Aorta (tissue), 5 donors: ENCODE data around the gene LCN9. TPM values are rescaled to one million over a fixed set of nuclear protein-coding genes. Genes with fewer than 3 reads are reported as not detected.

Source experiments
- ATAC-seq: fragments of 200-7000 bp; cut with Tn5 transposase; one replicate; pipeline ENCODE4 v1.9.1; 2022; ENCODE audit warnings: moderate library complexity; ENCODE audit not compliant: low FRiP score
- DNase-seq, 2 donors: peaks; one replicate each; pipeline ENCODE4 v3.0.0-alpha.2; 2020
- H3K27ac ChIP-seq, 2 donors: one replicate each; pipeline ENCODE4 v1.5.1; 2013; ENCODE audit warnings: low read length in 2 of 2, mild to moderate bottlenecking in 2 of 2, moderate library complexity in 2 of 2, control low read depth in 1 of 2, inconsistent platforms in 1 of 2, low read depth in 1 of 2
- H3K27me3 ChIP-seq, 2 donors: one replicate each; pipeline ENCODE4 v1.6.1; 2013; ENCODE audit warnings: control low read depth in 1 of 2, low read length in 1 of 2, mild to moderate bottlenecking in 1 of 2, moderate library complexity in 1 of 2; ENCODE audit not compliant: insufficient read depth in 2 of 2, control insufficient read depth in 1 of 2
- H3K36me3 ChIP-seq, 2 donors: one replicate each; pipeline ENCODE4 v1.6.1; 2013; ENCODE audit warnings: control low read depth in 1 of 2, low read length in 1 of 2, mild to moderate bottlenecking in 1 of 2; ENCODE audit not compliant: insufficient read depth in 2 of 2, control insufficient read depth in 1 of 2
- H3K4me1 ChIP-seq, 2 donors: one replicate each; pipeline ENCODE4 v1.6.1; 2013; ENCODE audit warnings: low read length in 2 of 2, control low read depth in 1 of 2, mild to moderate bottlenecking in 1 of 2, moderate library complexity in 1 of 2; ENCODE audit not compliant: insufficient read depth in 2 of 2, control insufficient read depth in 1 of 2
- H3K4me3 ChIP-seq, 2 donors: one replicate each; pipeline ENCODE4 v1.5.1; 2013; ENCODE audit warnings: low read length in 2 of 2, control low read depth in 1 of 2, mild to moderate bottlenecking in 1 of 2
- H3K9me3 ChIP-seq: one replicate; pipeline ENCODE4 v1.6.1; 2013; ENCODE audit warnings: mild to moderate bottlenecking, low read length; ENCODE audit not compliant: control insufficient read depth
- WGBS, 2 donors: extraction: QIAGEN DNeasy Blood & Tissue Kit; methylation state at CpG; one replicate each; pipeline ENCODE4 v1.1.7; 2013; 5-methylcytosine and 5-hydroxymethylcytosine counted together
- intact Hi-C, 2 donors: fragments of 100-400 bp; cut with DNase I; formaldehyde crosslinking; loops; one replicate each; pipeline versions ENCODE4 v1.14.2 to v1.15.0; 2022
- polyA plus RNA-seq, 2 donors: library from polyadenylated mRNA; stranded (reverse); fragments of 200-250 nt; gene quantifications; one replicate each; pipeline ENCODE4 v1.2.3, GENCODE V29; 2013
- total RNA-seq, 2 donors: library from RNA; stranded (reverse); fragmentation: NEBNext Ultra II Directional; extraction: Animal tissue kit (Norgen Biotek cat#: 25700); gene quantifications; one replicate each; pipeline ENCODE4 v1.2.1, GENCODE V29; 2021
- donor health status: healthy with polysubstance abuse.
- donor health status: Bipolar disorder and iron deficiency.
- donor health status: DM: no; HTN: no; CAD: no.
- donor health status: DM: no; HTN: no; CAD: no.
- donor health status: DM: yes; HTN: yes; CAD: no.

Gene LCN9
- total and polyA plus RNA-seq, 4 donors, result not detected

GRCh38 chr9:135674977-135675376 is 11.9 kb downstream of the LCN9 start:
- no peak overlapping the region for H3K27ac ChIP-seq
- 75 to 78% methylated on average over 10 of the region's 10 CpGs for WGBS, 2 donors
- ATAC-seq (no peak), DNase-seq (no peak)
- intact Hi-C loops, result no loop called here
- H3K9me3 ChIP-seq, result no peaks in the 10 kb centered on the region
- no peaks in the 10 kb centered on the region for H3K36me3 ChIP-seq
- H3K4me1 ChIP-seq, result no peaks in the 10 kb centered on the region
- no peak overlapping the region for H3K4me3 ChIP-seq
- H3K27me3 ChIP-seq, result no peaks in the 10 kb centered on the region

GRCh38 chr9:135676891-135677290 is 13.8 kb downstream of the LCN9 start:
- no peak for DNase-seq
- Histone ChIP-seq H3K36me3 (no peaks in the 10 kb centered on the region), H3K27ac (no peak overlapping the region), H3K27me3 (no peaks in the 10 kb centered on the region), H3K9me3 (no peaks in the 10 kb centered on the region), H3K4me1 (no peaks in the 10 kb centered on the region), H3K4me3 (no peak overlapping the region)
- ATAC-seq, result no peak
- intact Hi-C loops, result no loop called here
- 86% methylated on average over 13 of the region's 13 CpGs for WGBS, 2 donors

- ATAC-seq (no peak), DNase-seq (no peak)
- intact Hi-C loops, result no loop called here
- 84 to 85% methylated on average over 22 of the region's 22 CpGs for WGBS, 2 donors
- Histone ChIP-seq H3K9me3 (no peaks in the 10 kb centered on the region), H3K36me3 (no peaks in the 10 kb centered on the region), H3K4me3 (no peak overlapping the region), H3K4me1 (no peaks in the 10 kb centered on the region), H3K27me3 (no peaks in the 10 kb centered on the region), H3K27ac (no peak overlapping the region)
These were observed 14.6 kb downstream of the LCN9 start for GRCh38 chr9:135677641-135678168.

GRCh38 chr9:135678236-135679017 is 15.3 kb downstream of the LCN9 start:
- ATAC-seq, result peak; percentile 29
- no peaks in the 10 kb centered on the region for H3K9me3 ChIP-seq
- H3K4me3 ChIP-seq, result no peak overlapping the region
- 84 to 86% methylated on average over 20 of the region's 20 CpGs for WGBS, 2 donors
- H3K4me1 ChIP-seq, result no peaks in the 10 kb centered on the region
- DNase-seq, result no peak
- H3K36me3 ChIP-seq, result no peaks in the 10 kb centered on the region
- H3K27ac ChIP-seq, result no peak overlapping the region
- intact Hi-C loops, result no loop called here
- H3K27me3 ChIP-seq, result no peaks in the 10 kb centered on the region

- Histone ChIP-seq H3K27me3 (no peaks in the 10 kb centered on the region), H3K4me1 (no peaks in the 10 kb centered on the region), H3K27ac (no peak overlapping the region), H3K9me3 (no peaks in the 10 kb centered on the region), H3K4me3 (no peak overlapping the region), H3K36me3 (no peaks in the 10 kb centered on the region)
- intact Hi-C loops, result no loop called here
- ATAC-seq, result no peak
- no peak for DNase-seq
- 20 to 25% methylated on average over 16 of the region's 16 CpGs for WGBS, 2 donors
These were observed 16.9 kb downstream of the LCN9 start for GRCh38 chr9:135680056-135680455.

GRCh38 chr9:135681161-135681560 is 18.1 kb downstream of the LCN9 start:
- DNase-seq (no peak), ATAC-seq (no peak)
- intact Hi-C loops, result no loop called here
- Histone ChIP-seq H3K9me3 (no peaks in the 10 kb centered on the region), H3K36me3 (no peaks in the 10 kb centered on the region), H3K4me3 (no peak overlapping the region), H3K4me1 (no peaks in the 10 kb centered on the region), H3K27me3 (no peaks in the 10 kb centered on the region), H3K27ac (no peak overlapping the region)
- 90 to 91% methylated on average over 5 of the region's 5 CpGs for WGBS, 2 donors

GRCh38 chr9:135683401-135684034 is 20.4 kb downstream of the LCN9 start:
- H3K36me3 ChIP-seq, result no peaks in the 10 kb centered on the region
- intact Hi-C loops, result no loop called here
- no peaks in the 10 kb centered on the region for H3K27me3 ChIP-seq
- ATAC-seq (no peak), DNase-seq (no peak)
- no peak overlapping the region for H3K27ac ChIP-seq
- no peak overlapping the region for H3K4me3 ChIP-seq
- no peaks in the 10 kb centered on the region for H3K9me3 ChIP-seq
- WGBS, 2 donors, result 67 to 76% methylated on average over 12 to 15 of the region's 15 CpGs
- H3K4me1 ChIP-seq, result no peaks in the 10 kb centered on the region

GRCh38 chr9:135684691-135685090 is 21.6 kb downstream of the LCN9 start:
- no peaks in the 10 kb centered on the region for H3K27me3 ChIP-seq
- intact Hi-C loops, result no loop called here
- no peak for ATAC-seq
- no peaks in the 10 kb centered on the region for H3K36me3 ChIP-seq
- H3K9me3 ChIP-seq, result no peaks in the 10 kb centered on the region
- H3K4me1 ChIP-seq, result no peaks in the 10 kb centered on the region
- H3K4me3 ChIP-seq, result no peak overlapping the region
- no peak for DNase-seq
- 80 to 81% methylated on average over 17 of the region's 17 CpGs for WGBS, 2 donors
- H3K27ac ChIP-seq, result no peak overlapping the region

- Histone ChIP-seq H3K27ac (no peak overlapping the region), H3K36me3 (no peaks in the 10 kb centered on the region), H3K4me1 (no peaks in the 10 kb centered on the region), H3K9me3 (no peaks in the 10 kb centered on the region), H3K4me3 (no peak overlapping the region), H3K27me3 (no peaks in the 10 kb centered on the region)
- no peak for ATAC-seq
- no peak for DNase-seq
- WGBS, 2 donors, result 93 to 94% methylated on average over 15 of the region's 15 CpGs
- intact Hi-C loops, result no loop called here
These were observed 24.1 kb downstream of the LCN9 start for GRCh38 chr9:135687216-135687615.
